Mononuclear cell (primary cell): ENCODE measurements around the gene ANO7. TPM values are rescaled to one million over a fixed set of nuclear protein-coding genes. Genes with fewer than 3 reads are reported as not detected.

Experiments
- H3K27me3 ChIP-seq: 2 replicates; pipeline ENCODE4 v1.6.0; 2011; ENCODE audit warnings: low read length, control low read depth; ENCODE audit not compliant: insufficient read depth
- H3K4me1 ChIP-seq: 2 replicates; pipeline ENCODE4 v1.5.1; 2011; ENCODE audit warnings: mild to moderate bottlenecking, low read length, control low read depth; ENCODE audit not compliant: insufficient read depth
- H3K4me3 ChIP-seq: 2 replicates; pipeline ENCODE4 v1.5.1; 2011; ENCODE audit warnings: mild to moderate bottlenecking, low read length, moderate library complexity
- H3K9me3 ChIP-seq: 2 replicates; pipeline ENCODE4 v1.5.1; 2011; ENCODE audit warnings: low read depth, mild to moderate bottlenecking, control low read depth, low read length
- total RNA-seq: library from RNA; depleted of rRNA; stranded (reverse); fragments of >200 nt; gene quantifications from one replicate; pipeline ENCODE4 v1.2.3, GENCODE V29; 2012

The ANO7 gene
- total RNA-seq, 1 donor: 0.10 TPM

- Histone ChIP-seq H3K9me3 (no peaks in the 10 kb centered on the region), H3K4me1 (no peaks in the 10 kb centered on the region), H3K27me3 (no peaks in the 10 kb centered on the region), H3K4me3 (no peak overlapping the region)
Observed at GRCh38 chr2:241207151-241207550, 18.7 kb downstream of the ANO7 start.

- H3K4me1 ChIP-seq: no peaks in the 10 kb centered on the region
- no peaks in the 10 kb centered on the region for H3K27me3 ChIP-seq
- no peaks in the 10 kb centered on the region for H3K9me3 ChIP-seq
- H3K4me3 ChIP-seq: no peak overlapping the region
Observed at GRCh38 chr2:241207641-241208040, 19.2 kb downstream of the ANO7 start.

GRCh38 chr2:241208058-241208457 lies 19.6 kb downstream of the ANO7 start:
- H3K27me3 ChIP-seq: no peaks in the 10 kb centered on the region
- H3K4me3 ChIP-seq: no peak overlapping the region
- H3K9me3 ChIP-seq: no peaks in the 10 kb centered on the region
- H3K4me1 ChIP-seq: no peaks in the 10 kb centered on the region

- H3K4me3 ChIP-seq: no peak overlapping the region
- H3K27me3 ChIP-seq: no peaks in the 10 kb centered on the region
- H3K9me3 ChIP-seq: no peaks in the 10 kb centered on the region
- no peaks in the 10 kb centered on the region for H3K4me1 ChIP-seq
Observed at GRCh38 chr2:241209271-241209670, 20.8 kb downstream of the ANO7 start.

GRCh38 chr2:241211276-241211675 lies 22.8 kb downstream of the ANO7 start:
- H3K27me3 ChIP-seq: no peaks in the 10 kb centered on the region
- H3K4me3 ChIP-seq: no peak overlapping the region
- no peaks in the 10 kb centered on the region for H3K9me3 ChIP-seq
- no peaks in the 10 kb centered on the region for H3K4me1 ChIP-seq

GRCh38 chr2:241213041-241213440 lies 24.6 kb downstream of the ANO7 start:
- no peaks in the 10 kb centered on the region for H3K27me3 ChIP-seq
- no peaks in the 10 kb centered on the region for H3K9me3 ChIP-seq
- no peaks in the 10 kb centered on the region for H3K4me1 ChIP-seq
- no peak overlapping the region for H3K4me3 ChIP-seq

- peaks cover 2% of the 10 kb centered on the region for H3K4me1 ChIP-seq
- H3K4me3 ChIP-seq: no peak overlapping the region
- H3K27me3 ChIP-seq: no peaks in the 10 kb centered on the region
- no peaks in the 10 kb centered on the region for H3K9me3 ChIP-seq
Observed at GRCh38 chr2:241213567-241213966, 25.1 kb downstream of the ANO7 start.

- Histone ChIP-seq H3K27me3 (peaks cover 6% of the 10 kb centered on the region), H3K9me3 (no peaks in the 10 kb centered on the region), H3K4me3 (no peak overlapping the region), H3K4me1 (peaks cover 8% of the 10 kb centered on the region)
Observed at GRCh38 chr2:241214209-241214608, 25.7 kb downstream of the ANO7 start.

- no peak overlapping the region for H3K4me3 ChIP-seq
- peaks cover 12% of the 10 kb centered on the region for H3K27me3 ChIP-seq
- peaks cover 8% of the 10 kb centered on the region for H3K4me1 ChIP-seq
- H3K9me3 ChIP-seq: no peaks in the 10 kb centered on the region
Observed at GRCh38 chr2:241214766-241215165, 26.3 kb downstream of the ANO7 start.

- H3K27me3 ChIP-seq: peaks cover 12% of the 10 kb centered on the region
- peaks cover 8% of the 10 kb centered on the region for H3K4me1 ChIP-seq
- H3K9me3 ChIP-seq: no peaks in the 10 kb centered on the region
- H3K4me3 ChIP-seq: no peak overlapping the region
Observed at GRCh38 chr2:241215421-241215820, 26.9 kb downstream of the ANO7 start.

GRCh38 chr2:241216211-241216761 lies 27.8 kb downstream of the ANO7 start:
- no peak overlapping the region for H3K4me3 ChIP-seq

GRCh38 chr2:241217320-241218031 lies 29.0 kb downstream of the ANO7 start:
- H3K9me3 ChIP-seq: no peaks in the 10 kb centered on the region
- peak overlapping the region; percentile 25 for H3K4me3 ChIP-seq
- H3K27me3 ChIP-seq: peaks cover 12% of the 10 kb centered on the region
- H3K4me1 ChIP-seq: peaks cover 8% of the 10 kb centered on the region

More at GRCh38 chr2:241216211-241216761, 27.8 kb downstream of the ANO7 start:
- Histone ChIP-seq H3K27me3 (peaks cover 12% of the 10 kb centered on the region), H3K4me1 (peaks cover 8% of the 10 kb centered on the region), H3K9me3 (no peaks in the 10 kb centered on the region)

GRCh38 chr2:241218131-241219029 lies 29.9 kb downstream of the ANO7 start:
- Histone ChIP-seq H3K9me3 (no peaks in the 10 kb centered on the region), H3K27me3 (peaks cover 12% of the 10 kb centered on the region), H3K4me3 (no peak overlapping the region), H3K4me1 (peaks cover 8% of the 10 kb centered on the region)

- Histone ChIP-seq H3K9me3 (no peaks in the 10 kb centered on the region), H3K27me3 (peaks cover 12% of the 10 kb centered on the region), H3K4me1 (peaks cover 8% of the 10 kb centered on the region), H3K4me3 (no peak overlapping the region)
Observed at GRCh38 chr2:241219030-241219382, 30.5 kb downstream of the ANO7 start.

GRCh38 chr2:241219856-241220356 lies 31.4 kb downstream of the ANO7 start:
- peaks cover 8% of the 10 kb centered on the region for H3K4me1 ChIP-seq
- H3K27me3 ChIP-seq: peaks cover 12% of the 10 kb centered on the region
- no peak overlapping the region for H3K4me3 ChIP-seq

More at GRCh38 chr2:241219856-241220356, 31.4 kb downstream of the ANO7 start:
- H3K9me3 ChIP-seq: no peaks in the 10 kb centered on the region
